D721Med (cell line): ENCODE data around the gene CD55.

Experiments
- DNase-seq: peaks from one replicate; pipeline ENCODE4 v3.0.0; 2011; ENCODE audit warnings: low spot score; ENCODE audit not compliant: insufficient read length
- FAIRE-seq: peaks from 2 replicates; lab custom pipeline; 2011; peaks lifted over from hg19 to GRCh38; lab: Jason Lieb, UNC
- TF ChIP-seq, protein P1 (sequence below): IDR thresholded peaks from 2 replicates; pipeline ENCODE4 v1.5.1; 2012; ENCODE audit warnings: mild to moderate bottlenecking, control low read depth; ENCODE audit not compliant: insufficient read depth; ENCODE audit errors: missing control alignments

CD55 gene

GRCh38 chr1:207291723-207292122 lies 29.8 kb upstream of the CD55 start:
- DNase-seq, result no peak
- TF ChIP-seq, protein P1, sequence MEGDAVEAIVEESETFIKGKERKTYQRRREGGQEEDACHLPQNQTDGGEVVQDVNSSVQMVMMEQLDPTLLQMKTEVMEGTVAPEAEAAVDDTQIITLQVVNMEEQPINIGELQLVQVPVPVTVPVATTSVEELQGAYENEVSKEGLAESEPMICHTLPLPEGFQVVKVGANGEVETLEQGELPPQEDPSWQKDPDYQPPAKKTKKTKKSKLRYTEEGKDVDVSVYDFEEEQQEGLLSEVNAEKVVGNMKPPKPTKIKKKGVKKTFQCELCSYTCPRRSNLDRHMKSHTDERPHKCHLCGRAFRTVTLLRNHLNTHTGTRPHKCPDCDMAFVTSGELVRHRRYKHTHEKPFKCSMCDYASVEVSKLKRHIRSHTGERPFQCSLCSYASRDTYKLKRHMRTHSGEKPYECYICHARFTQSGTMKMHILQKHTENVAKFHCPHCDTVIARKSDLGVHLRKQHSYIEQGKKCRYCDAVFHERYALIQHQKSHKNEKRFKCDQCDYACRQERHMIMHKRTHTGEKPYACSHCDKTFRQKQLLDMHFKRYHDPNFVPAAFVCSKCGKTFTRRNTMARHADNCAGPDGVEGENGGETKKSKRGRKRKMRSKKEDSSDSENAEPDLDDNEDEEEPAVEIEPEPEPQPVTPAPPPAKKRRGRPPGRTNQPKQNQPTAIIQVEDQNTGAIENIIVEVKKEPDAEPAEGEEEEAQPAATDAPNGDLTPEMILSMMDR, result no peak
- FAIRE-seq, result no peak

- DNase-seq, result no peak
- FAIRE-seq, result no peak
- TF ChIP-seq, protein P1, result no peak
Measured at GRCh38 chr1:207298186-207298585, 23.3 kb upstream of the CD55 start.

DNA sequence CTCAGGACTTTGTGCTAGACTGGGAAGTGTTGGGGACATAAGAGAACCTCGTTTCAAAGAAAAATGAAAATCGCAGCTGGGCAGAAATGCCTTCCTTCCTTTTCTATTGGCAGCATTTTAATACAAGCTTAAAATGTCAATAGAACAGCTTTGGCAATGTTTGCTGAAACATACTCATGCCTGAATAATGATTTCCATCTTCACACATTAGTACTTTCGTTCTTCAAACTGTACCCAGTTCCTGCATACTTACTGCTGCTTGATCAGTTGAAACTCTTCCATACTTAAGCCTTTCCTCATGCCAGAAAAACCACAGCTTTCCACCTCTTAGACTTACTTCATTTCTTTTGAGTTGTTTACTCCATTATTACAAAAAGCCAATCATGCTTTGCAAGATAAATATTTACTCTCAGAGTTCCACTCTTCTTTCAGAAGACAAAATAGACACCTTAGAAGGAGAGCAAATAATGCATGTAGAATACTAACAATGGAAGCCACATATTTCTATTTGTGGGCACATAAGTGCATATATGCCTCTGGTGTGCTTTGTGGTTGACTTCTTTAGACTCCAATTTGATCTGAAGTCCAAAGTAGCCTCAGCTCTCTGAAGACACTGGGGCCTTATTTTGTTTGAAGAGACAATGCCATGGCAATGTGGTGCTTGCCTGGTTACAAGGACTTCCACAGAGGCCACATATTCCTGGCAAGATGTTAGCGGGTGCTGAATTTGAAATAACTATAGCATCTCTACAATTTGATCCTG lies 22.7 kb upstream of the CD55 start:
- FAIRE-seq, result no peak
- TF ChIP-seq, protein P1, result no peak
- no peak for DNase-seq

GRCh38 chr1:207300970-207301369 lies 20.5 kb upstream of the CD55 start:
- DNase-seq (no peak), FAIRE-seq (no peak)
- TF ChIP-seq, protein P1, result no peak

- DNase-seq, result no peak
- TF ChIP-seq, protein P1, result no peak
- FAIRE-seq, result no peak
Measured at GRCh38 chr1:207302618-207303393, 18.7 kb upstream of the CD55 start.

DNA sequence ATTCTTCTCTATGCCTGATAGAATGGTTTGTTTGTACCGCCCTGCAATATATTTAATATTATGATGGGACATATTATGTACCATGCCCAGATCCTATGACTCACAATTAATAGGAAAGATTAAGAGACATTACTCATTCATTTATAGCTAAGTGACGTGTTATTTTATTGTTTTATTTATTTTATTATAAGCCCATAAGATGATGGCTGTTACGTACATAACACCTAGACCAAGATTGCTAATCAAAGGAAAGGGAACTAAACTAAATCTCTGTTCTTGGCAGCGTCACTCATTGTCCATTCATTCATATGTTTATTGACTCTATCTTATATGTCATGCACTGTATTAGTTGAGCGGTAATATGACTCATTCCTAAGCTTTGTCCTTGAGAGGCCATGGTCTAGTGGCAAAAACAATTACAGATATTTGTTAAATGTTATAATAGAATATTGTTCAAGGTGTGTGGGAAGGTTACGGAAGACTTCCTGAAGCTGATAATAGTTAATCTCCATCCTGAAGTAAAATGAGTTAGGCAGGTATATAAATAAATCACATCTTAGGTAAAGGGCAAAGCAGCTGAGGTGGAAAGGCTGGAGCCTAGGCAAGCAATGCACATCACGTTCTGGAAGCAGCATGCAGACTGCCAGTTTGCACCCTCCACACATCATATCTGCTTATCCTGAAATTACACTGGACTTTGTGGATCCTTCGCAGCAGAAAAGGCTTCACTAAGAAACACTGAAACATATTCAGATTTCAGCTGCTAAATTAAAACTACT lies 16.6 kb upstream of the CD55 start:
- no peak for DNase-seq
- FAIRE-seq, result no peak
- TF ChIP-seq, protein P1, result no peak
